ENCODE results near the gene TOE1.

DNA sequence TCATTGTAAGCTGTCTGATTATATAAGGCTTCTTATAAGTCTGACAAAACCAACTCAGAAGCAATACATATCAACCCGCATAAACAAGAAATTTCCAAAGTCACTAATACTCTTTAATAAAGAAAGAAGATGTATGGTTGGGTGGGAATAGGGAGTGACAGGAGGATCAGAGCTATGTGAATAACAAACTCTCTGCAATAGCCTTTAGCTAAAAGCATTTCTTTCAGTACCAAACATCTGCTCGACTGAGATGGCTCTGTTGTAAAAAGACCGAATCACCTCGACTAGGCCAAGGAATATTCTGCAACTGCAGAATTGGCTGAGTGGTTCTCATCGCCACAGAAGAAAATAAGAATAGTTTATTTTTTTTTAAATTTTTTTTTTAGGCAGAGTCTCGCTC is 39.6 kb downstream of the TOE1 start:
- TF ChIP-seq, protein P1, sequence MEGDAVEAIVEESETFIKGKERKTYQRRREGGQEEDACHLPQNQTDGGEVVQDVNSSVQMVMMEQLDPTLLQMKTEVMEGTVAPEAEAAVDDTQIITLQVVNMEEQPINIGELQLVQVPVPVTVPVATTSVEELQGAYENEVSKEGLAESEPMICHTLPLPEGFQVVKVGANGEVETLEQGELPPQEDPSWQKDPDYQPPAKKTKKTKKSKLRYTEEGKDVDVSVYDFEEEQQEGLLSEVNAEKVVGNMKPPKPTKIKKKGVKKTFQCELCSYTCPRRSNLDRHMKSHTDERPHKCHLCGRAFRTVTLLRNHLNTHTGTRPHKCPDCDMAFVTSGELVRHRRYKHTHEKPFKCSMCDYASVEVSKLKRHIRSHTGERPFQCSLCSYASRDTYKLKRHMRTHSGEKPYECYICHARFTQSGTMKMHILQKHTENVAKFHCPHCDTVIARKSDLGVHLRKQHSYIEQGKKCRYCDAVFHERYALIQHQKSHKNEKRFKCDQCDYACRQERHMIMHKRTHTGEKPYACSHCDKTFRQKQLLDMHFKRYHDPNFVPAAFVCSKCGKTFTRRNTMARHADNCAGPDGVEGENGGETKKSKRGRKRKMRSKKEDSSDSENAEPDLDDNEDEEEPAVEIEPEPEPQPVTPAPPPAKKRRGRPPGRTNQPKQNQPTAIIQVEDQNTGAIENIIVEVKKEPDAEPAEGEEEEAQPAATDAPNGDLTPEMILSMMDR (IDR thresholded peaks at IDR 0.05; ENCODE audit: poor library complexity, severe bottlenecking) = no peak
- no peak for TF ChIP-seq EP300 (conservative IDR thresholded peaks at IDR 0.05; ENCODE audit: poor library complexity, severe bottlenecking)

All from neural cell (in vitro differentiated cells).